IMR-90 (cell line): ENCODE data around the gene RERE. TPM values are rescaled to one million over a fixed set of nuclear protein-coding genes. Genes with fewer than 3 reads are reported as not detected.

Experiments
- ATAC-seq: fragments of 200-7000 bp; cut with Tn5 transposase; 2 replicates; pipeline ENCODE4 v1.9.1; 2020; ENCODE audit warnings: low read depth, mild to moderate bottlenecking, moderate library complexity
- BruUV-seq: library from RNA; stranded (reverse); fragments of 400-500 nt; replicated peaks from 2 replicates; lab custom pipeline; 2021; lab: Mats Ljungman, UMichigan
- CTCF ChIA-PET: fragments of 300-600 bp; formaldehyde crosslinking; extraction: SDS; loops from one replicate; lab custom pipeline; 2021; ENCODE audit warnings: antibody characterized with exemption; lab: Yijun Ruan, JAX
- POLR2A ChIA-PET: fragments of 300-600 bp; sonication (Branson Sonifier 250); formaldehyde crosslinking; loops from one replicate; lab custom pipeline; 2022; ENCODE audit warnings: antibody characterized with exemption; ENCODE audit not compliant: unreplicated experiment; lab: Charles Lee
- DNase-seq: peaks from one replicate; pipeline ENCODE4 v3.0.0; 2013
- H2AFZ ChIP-seq: replicated peaks from 2 replicates; pipeline ENCODE3; 2013; ENCODE audit warnings: low read length, mild to moderate bottlenecking; ENCODE audit not compliant: poor library complexity
- H2AK5ac ChIP-seq: 2 replicates; pipeline ENCODE4 v1.6.1; 2013; ENCODE audit warnings: low read depth, low read length, inconsistent platforms
- H2AK9ac ChIP-seq: replicated peaks from 2 replicates; pipeline ENCODE3; 2013; ENCODE audit warnings: mild to moderate bottlenecking, low read depth, low read length, moderate library complexity; ENCODE audit not compliant: poor library complexity
- H2BK120ac ChIP-seq: 2 replicates; pipeline ENCODE4 v1.6.1; 2013; ENCODE audit warnings: low read depth, low read length, inconsistent platforms
- H2BK15ac ChIP-seq: 3 replicates; pipeline ENCODE4 v1.6.1; 2013; ENCODE audit warnings: low read depth, low read length, inconsistent platforms
- H2BK20ac ChIP-seq: 2 replicates; pipeline ENCODE4 v1.6.1; 2013; ENCODE audit warnings: low read depth, mild to moderate bottlenecking, inconsistent platforms, low read length, moderate library complexity
- H2BK5ac ChIP-seq: 2 replicates; pipeline ENCODE4 v1.6.1; 2013; ENCODE audit warnings: mild to moderate bottlenecking, low read depth, low read length, inconsistent platforms; ENCODE audit not compliant: poor library complexity, severe bottlenecking
- H3K14ac ChIP-seq: replicated peaks from 2 replicates; pipeline ENCODE4 v1.6.1; 2013; ENCODE audit warnings: low read depth, low read length, inconsistent platforms
- H3K18ac ChIP-seq: 2 replicates; pipeline ENCODE4 v1.6.1; 2013; ENCODE audit warnings: low read depth, low read length, control low read depth
- H3K23ac ChIP-seq: 2 replicates; pipeline ENCODE4 v1.6.1; 2013; ENCODE audit warnings: low read depth, low read length, inconsistent platforms
- H3K27ac ChIP-seq: 2 replicates; pipeline ENCODE4 v1.5.1; 2013; ENCODE audit warnings: mild to moderate bottlenecking, control low read depth, low read length; ENCODE audit not compliant: insufficient read depth
- H3K27me3 ChIP-seq: 2 replicates; pipeline ENCODE4 v1.6.1; 2013; ENCODE audit warnings: low read length; ENCODE audit not compliant: control insufficient read depth, insufficient read depth
- H3K36me3 ChIP-seq: 2 replicates; pipeline ENCODE4 v1.6.1; 2013; ENCODE audit warnings: low read length, mixed read lengths; ENCODE audit not compliant: control insufficient read depth, insufficient read depth
- H3K4ac ChIP-seq: 2 replicates; pipeline ENCODE4 v1.6.1; 2013; ENCODE audit warnings: low read depth, low read length, inconsistent platforms
- H3K4me1 ChIP-seq: 2 replicates; pipeline ENCODE4 v1.6.1; 2013; ENCODE audit warnings: low read length, mixed read lengths; ENCODE audit not compliant: control insufficient read depth, insufficient read depth
- H3K4me2 ChIP-seq: 2 replicates; pipeline ENCODE4 v1.6.1; 2013; ENCODE audit warnings: low read depth, mild to moderate bottlenecking, control low read depth, low read length, moderate library complexity
- H3K4me3 ChIP-seq: 2 replicates; pipeline ENCODE4 v1.5.1; 2013; ENCODE audit warnings: low read depth, mild to moderate bottlenecking, control low read depth, low read length, moderate library complexity; ENCODE audit not compliant: insufficient read depth
- H3K56ac ChIP-seq: 2 replicates; pipeline ENCODE4 v1.6.1; 2013; ENCODE audit warnings: low read length, inconsistent platforms; ENCODE audit not compliant: insufficient read depth; ENCODE audit errors: extremely low read depth
- H3K79me1 ChIP-seq, 2 experiments: 2 replicates each; pipeline ENCODE4 v1.6.1; 2013; ENCODE audit warnings: low read length in 2 of 2, inconsistent platforms in 1 of 2, low read depth in 1 of 2
- H3K9ac ChIP-seq: 2 replicates; pipeline ENCODE4 v1.6.1; 2013; ENCODE audit warnings: low read depth, low read length, control low read depth
- H3K9me1 ChIP-seq: 2 replicates; pipeline ENCODE4 v1.6.1; 2013; ENCODE audit warnings: low read length, inconsistent platforms; ENCODE audit not compliant: insufficient read depth
- H3K9me3 ChIP-seq: 2 replicates; pipeline ENCODE4 v1.6.1; 2013; ENCODE audit warnings: low read length; ENCODE audit not compliant: control insufficient read depth, insufficient read depth
- H4K20me1 ChIP-seq: 2 replicates; pipeline ENCODE4 v1.6.1; 2013; ENCODE audit warnings: low read length, inconsistent platforms; ENCODE audit not compliant: insufficient read depth
- H4K5ac ChIP-seq: 2 replicates; pipeline ENCODE4 v1.6.1; 2013; ENCODE audit warnings: mild to moderate bottlenecking, low read depth, low read length, control low read depth
- H4K8ac ChIP-seq, 2 experiments: 2 replicates each; pipeline ENCODE4 v1.6.1; 2013; ENCODE audit warnings: low read depth in 2 of 2, low read length in 2 of 2, control low read depth in 1 of 2, inconsistent platforms in 1 of 2
- H4K91ac ChIP-seq: 2 replicates; pipeline ENCODE4 v1.6.1; 2013; ENCODE audit warnings: low read depth, low read length, inconsistent platforms; ENCODE audit not compliant: insufficient read depth
- BHLHE40 ChIP-seq: fragments of 150-350 bp; IDR thresholded peaks from 2 replicates; pipeline ENCODE4 v1.6.1; 2016; ENCODE audit warnings: mild to moderate bottlenecking, low read depth, low read length
- CEBPB ChIP-seq: IDR thresholded peaks from 2 replicates; pipeline ENCODE4 v1.6.1; 2012; ENCODE audit warnings: low read depth, low read length, improper control_type of control experiment
- CHD1 ChIP-seq: IDR thresholded peaks from 2 replicates; pipeline ENCODE4 v1.6.1; 2012; ENCODE audit warnings: low read depth, low read length, improper control_type of control experiment
- FOS ChIP-seq: fragments of 150-350 bp; IDR thresholded peaks from 2 replicates; pipeline ENCODE4 v1.6.1; 2016; ENCODE audit warnings: low read depth, low read length
- MAFK ChIP-seq: IDR thresholded peaks from 2 replicates; pipeline ENCODE4 v1.6.1; 2012; ENCODE audit warnings: low read depth, low read length, improper control_type of control experiment
- MAZ ChIP-seq: IDR thresholded peaks from 2 replicates; pipeline ENCODE4 v1.6.1; 2012; ENCODE audit warnings: low read depth, mild to moderate bottlenecking, low read length, improper control_type of control experiment, moderate library complexity, borderline replicate concordance
- MXI1 ChIP-seq: IDR thresholded peaks from 2 replicates; pipeline ENCODE4 v1.6.1; 2012; ENCODE audit warnings: low read depth, mild to moderate bottlenecking, low read length, moderate library complexity, borderline replicate concordance
- NFE2L2 ChIP-seq: fragments of 150-350 bp; IDR thresholded peaks from 2 replicates; pipeline ENCODE4 v1.6.1; 2016; ENCODE audit warnings: low read depth, mild to moderate bottlenecking, low read length
- POLR2A ChIP-seq: IDR thresholded peaks from 2 replicates; pipeline ENCODE4 v1.6.1; 2012; ENCODE audit warnings: mild to moderate bottlenecking, low read depth, low read length
- RAD21 ChIP-seq: IDR thresholded peaks from 2 replicates; pipeline ENCODE4 v1.6.1; 2012; ENCODE audit warnings: low read length, improper control_type of control experiment
- RCOR1 ChIP-seq: IDR thresholded peaks from 2 replicates; pipeline ENCODE4 v1.6.1; 2012; ENCODE audit warnings: mild to moderate bottlenecking, low read length, improper control_type of control experiment; ENCODE audit not compliant: insufficient replicate concordance
- RFX5 ChIP-seq: IDR thresholded peaks from 2 replicates; pipeline ENCODE4 v1.8.0; 2012; ENCODE audit warnings: low read depth, mild to moderate bottlenecking, low read length, moderate library complexity
- WGBS, 2 experiments: methylation state at CpG; one replicate each; pipeline versions ENCODE4 v1.1.5 to v1.1.7; 2013; ENCODE audit warnings: missing lambda C conversion rate in 2 of 2; ENCODE audit not compliant: insufficient read length in 1 of 2; ENCODE audit errors: extremely low coverage in 2 of 2; 5-methylcytosine and 5-hydroxymethylcytosine counted together
- dilution Hi-C: fragments of 300-500 bp; cut with HindIII; formaldehyde crosslinking; loops from one replicate; pipeline ENCODE4 v1.14.3; 2018; ENCODE audit warnings: low sequenced_read_pairs; ENCODE audit not compliant: unreplicated experiment
- in situ Hi-C: fragments of 300-500 bp; cut with MboI; formaldehyde crosslinking; loops from 3 replicates; pipeline ENCODE4 v1.14.3; 2019; ENCODE audit warnings: low sequenced_read_pairs, inconsistent platforms, mixed read lengths
- intact Hi-C: fragments of 100-400 bp; cut with micrococcal nuclease; formaldehyde crosslinking; loops from 2 replicates; pipeline ENCODE4 v1.10.0; 2022
- polyA plus RNA-seq, 3 experiments: library from polyadenylated mRNA; depleted of rRNA; stranded (reverse); fragments of >200 nt; gene quantifications; 2 replicates each; pipeline ENCODE4 v1.2.3, GENCODE V29; 2012; ENCODE audit warnings: low replicate concordance in 1 of 3
- total RNA-seq: library from RNA; depleted of rRNA; stranded (reverse); fragments of >200 nt; gene quantifications from 2 replicates; pipeline ENCODE4 v1.2.3, GENCODE V29; 2012
- TF ChIP-seq, protein P1 (sequence below): fragments of 150-350 bp; IDR thresholded peaks from 2 replicates; pipeline ENCODE4 v1.6.1; 2016; ENCODE audit warnings: low read depth, mild to moderate bottlenecking, low read length, moderate library complexity, borderline replicate concordance
- TF ChIP-seq, protein P2 (sequence below): conservative IDR thresholded peaks from 2 replicates; pipeline ENCODE4 v1.5.1; 2012; ENCODE audit warnings: mild to moderate bottlenecking, low read depth, low read length, improper control_type of control experiment
- TF ChIP-seq, protein P3 (sequence below): fragments of 150-350 bp; IDR thresholded peaks from 2 replicates; pipeline ENCODE4 v1.6.1; 2017; ENCODE audit warnings: mild to moderate bottlenecking, antibody characterized with exemption, low read length, low read depth

The RERE gene
- total and polyA plus RNA-seq, 2 of the 4 experiments (the other 2 are of a cell fraction) = 11.5 to 25.1 TPM

DNA sequence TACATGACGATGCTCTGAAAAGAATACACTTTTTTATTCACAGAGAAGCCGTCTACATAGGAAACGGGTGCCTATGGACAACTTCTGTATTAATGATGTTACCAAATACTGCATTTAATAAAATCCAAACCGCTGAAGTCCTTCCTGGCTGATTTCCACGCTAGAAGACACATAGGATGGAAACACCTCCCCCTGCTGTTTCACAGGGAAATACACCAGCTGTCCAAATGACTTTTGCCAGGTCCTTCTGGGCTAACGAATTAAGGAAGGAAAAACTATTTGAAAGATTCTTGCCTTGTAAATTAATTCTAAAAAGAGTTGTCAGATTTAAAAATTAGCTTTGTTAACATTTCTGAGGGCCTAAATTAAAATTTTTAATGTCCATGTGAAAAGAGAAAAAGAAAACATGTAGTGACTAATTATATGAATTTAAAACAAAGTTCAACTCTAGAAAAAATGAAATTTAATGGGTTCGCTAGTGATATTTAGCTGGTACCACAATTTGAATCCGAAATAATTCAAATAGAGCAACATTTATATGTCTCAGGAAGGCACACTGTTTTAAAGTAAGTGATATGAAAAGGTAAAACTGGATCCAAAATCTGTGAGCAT, 146.0 kb downstream of the RERE start:
- no peaks in the 10 kb centered on the region for H3K36me3 ChIP-seq
- no peak overlapping the region for H3K27ac ChIP-seq
- no peak overlapping the region for H2AK9ac ChIP-seq
- H3K9ac ChIP-seq = no peak overlapping the region
- BruUV-seq = no TSS peak
- no peaks in the 10 kb centered on the region for H3K9me3 ChIP-seq
- no CpG with 5 or more reads among the region's 8 CpGs for WGBS, 2 experiments
- ATAC-seq (peak; percentile 38; the same call in 1 of the 2 replicates), DNase-seq (peak; percentile 84)
- no peak overlapping the region for H2BK15ac ChIP-seq
- no peak overlapping the region for H2BK20ac ChIP-seq
- no peak overlapping the region; the same call in 1 of the 2 replicates for H2BK120ac ChIP-seq
- H3K4me3 ChIP-seq = no peak overlapping the region
- H3K4ac ChIP-seq = no peak overlapping the region; the same call in 1 of the 2 replicates
- peaks cover 73% of the 10 kb centered on the region for H4K20me1 ChIP-seq
- no peak overlapping the region for H4K91ac ChIP-seq
- in situ Hi-C loops = no loop called here
- H3K27me3 ChIP-seq = no peaks in the 10 kb centered on the region
- peak overlapping the region; percentile 19 for H2BK5ac ChIP-seq
- H3K23ac ChIP-seq = no peak overlapping the region
- H3K18ac ChIP-seq = no peak overlapping the region; the same call in 1 of the 2 replicates
- no peak overlapping the region for H3K14ac ChIP-seq
- H2AFZ ChIP-seq = no peak overlapping the region
- intact Hi-C loops = loop anchor here (1.0 to 2.0 kb wide), 2 partner anchors 55 to 110 kb away; no protein-coding TSS in a partner anchor
- dilution Hi-C loops = no loop called here
- no peak overlapping the region for H4K5ac ChIP-seq
- no peak overlapping the region for H3K56ac ChIP-seq
- H4K8ac ChIP-seq = no peak overlapping the region
- H2AK5ac ChIP-seq = no peak overlapping the region
- CTCF ChIA-PET = interaction anchor here (0.6 to 1.1 kb wide), 7 partner anchors 10 to 109 kb away, joined by 3 read pairs; no protein-coding TSS in a partner anchor
- H3K4me2 ChIP-seq = peak overlapping the region; percentile 49; the same call in 1 of the 2 replicates
- H3K79me1 ChIP-seq = peaks cover 14 to 77% of the 10 kb centered on the region in 2 experiments
- POLR2A ChIA-PET = no interaction called here
- peaks cover 21% of the 10 kb centered on the region for H3K4me1 ChIP-seq
- peaks cover 9% of the 10 kb centered on the region; the same call in 1 of the 2 replicates for H3K9me1 ChIP-seq
- TF ChIP-seq MAZ (no peak), NFE2L2 (no peak), RCOR1 (no peak), CEBPB (no peak), POLR2A (no peak), CHD1 (no peak), MXI1 (no peak), RFX5 (no peak), MAFK (no peak), FOS (no peak), BHLHE40 (no peak), RAD21 (peak; percentile 85)
- TF ChIP-seq, protein P1, sequence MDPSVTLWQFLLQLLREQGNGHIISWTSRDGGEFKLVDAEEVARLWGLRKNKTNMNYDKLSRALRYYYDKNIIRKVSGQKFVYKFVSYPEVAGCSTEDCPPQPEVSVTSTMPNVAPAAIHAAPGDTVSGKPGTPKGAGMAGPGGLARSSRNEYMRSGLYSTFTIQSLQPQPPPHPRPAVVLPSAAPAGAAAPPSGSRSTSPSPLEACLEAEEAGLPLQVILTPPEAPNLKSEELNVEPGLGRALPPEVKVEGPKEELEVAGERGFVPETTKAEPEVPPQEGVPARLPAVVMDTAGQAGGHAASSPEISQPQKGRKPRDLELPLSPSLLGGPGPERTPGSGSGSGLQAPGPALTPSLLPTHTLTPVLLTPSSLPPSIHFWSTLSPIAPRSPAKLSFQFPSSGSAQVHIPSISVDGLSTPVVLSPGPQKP = no peak
- TF ChIP-seq, protein P2, sequence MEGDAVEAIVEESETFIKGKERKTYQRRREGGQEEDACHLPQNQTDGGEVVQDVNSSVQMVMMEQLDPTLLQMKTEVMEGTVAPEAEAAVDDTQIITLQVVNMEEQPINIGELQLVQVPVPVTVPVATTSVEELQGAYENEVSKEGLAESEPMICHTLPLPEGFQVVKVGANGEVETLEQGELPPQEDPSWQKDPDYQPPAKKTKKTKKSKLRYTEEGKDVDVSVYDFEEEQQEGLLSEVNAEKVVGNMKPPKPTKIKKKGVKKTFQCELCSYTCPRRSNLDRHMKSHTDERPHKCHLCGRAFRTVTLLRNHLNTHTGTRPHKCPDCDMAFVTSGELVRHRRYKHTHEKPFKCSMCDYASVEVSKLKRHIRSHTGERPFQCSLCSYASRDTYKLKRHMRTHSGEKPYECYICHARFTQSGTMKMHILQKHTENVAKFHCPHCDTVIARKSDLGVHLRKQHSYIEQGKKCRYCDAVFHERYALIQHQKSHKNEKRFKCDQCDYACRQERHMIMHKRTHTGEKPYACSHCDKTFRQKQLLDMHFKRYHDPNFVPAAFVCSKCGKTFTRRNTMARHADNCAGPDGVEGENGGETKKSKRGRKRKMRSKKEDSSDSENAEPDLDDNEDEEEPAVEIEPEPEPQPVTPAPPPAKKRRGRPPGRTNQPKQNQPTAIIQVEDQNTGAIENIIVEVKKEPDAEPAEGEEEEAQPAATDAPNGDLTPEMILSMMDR = peak; percentile 90
- TF ChIP-seq, protein P3, sequence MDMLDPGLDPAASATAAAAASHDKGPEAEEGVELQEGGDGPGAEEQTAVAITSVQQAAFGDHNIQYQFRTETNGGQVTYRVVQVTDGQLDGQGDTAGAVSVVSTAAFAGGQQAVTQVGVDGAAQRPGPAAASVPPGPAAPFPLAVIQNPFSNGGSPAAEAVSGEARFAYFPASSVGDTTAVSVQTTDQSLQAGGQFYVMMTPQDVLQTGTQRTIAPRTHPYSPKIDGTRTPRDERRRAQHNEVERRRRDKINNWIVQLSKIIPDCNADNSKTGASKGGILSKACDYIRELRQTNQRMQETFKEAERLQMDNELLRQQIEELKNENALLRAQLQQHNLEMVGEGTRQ = no peak
